Sigmoid colon (tissue), 4 donors: ENCODE results near the gene LCE1F.

Experiments used
- EP300 ChIP-seq, 4 donors: sonication (generic); formaldehyde crosslinking; IDR thresholded peaks; one replicate each; pipeline ENCODE4 v1.6.1; 2017; ENCODE audit warnings: antibody characterized with exemption in 4 of 4
- POLR2A ChIP-seq, 2 donors: fragments of 450-650 bp; IDR thresholded peaks; one replicate each; pipeline ENCODE4 v1.6.1; 2016; ENCODE audit warnings: antibody characterized with exemption in 2 of 2, mild to moderate bottlenecking in 2 of 2, moderate library complexity in 2 of 2
- POLR2AphosphoS5 ChIP-seq, 4 donors: sonication (generic); formaldehyde crosslinking; IDR thresholded peaks; one replicate each; pipeline ENCODE4 v1.6.1; 2017; ENCODE audit warnings: antibody characterized with exemption in 4 of 4
- TF ChIP-seq, protein P1 (sequence below), 4 experiments: fragments of 450-650 bp in 3 of 4; fragments of 200-600 bp in 1 of 4; IDR thresholded peaks; one replicate each; pipeline ENCODE4 v1.5.1; 2016 to 2019; ENCODE audit warnings: antibody characterized with exemption in 4 of 4, mild to moderate bottlenecking in 3 of 4, moderate library complexity in 2 of 4

GRCh38 chr1:152725261-152725660, 49.7 kb upstream of the LCE1F start:
- TF ChIP-seq, protein P1, sequence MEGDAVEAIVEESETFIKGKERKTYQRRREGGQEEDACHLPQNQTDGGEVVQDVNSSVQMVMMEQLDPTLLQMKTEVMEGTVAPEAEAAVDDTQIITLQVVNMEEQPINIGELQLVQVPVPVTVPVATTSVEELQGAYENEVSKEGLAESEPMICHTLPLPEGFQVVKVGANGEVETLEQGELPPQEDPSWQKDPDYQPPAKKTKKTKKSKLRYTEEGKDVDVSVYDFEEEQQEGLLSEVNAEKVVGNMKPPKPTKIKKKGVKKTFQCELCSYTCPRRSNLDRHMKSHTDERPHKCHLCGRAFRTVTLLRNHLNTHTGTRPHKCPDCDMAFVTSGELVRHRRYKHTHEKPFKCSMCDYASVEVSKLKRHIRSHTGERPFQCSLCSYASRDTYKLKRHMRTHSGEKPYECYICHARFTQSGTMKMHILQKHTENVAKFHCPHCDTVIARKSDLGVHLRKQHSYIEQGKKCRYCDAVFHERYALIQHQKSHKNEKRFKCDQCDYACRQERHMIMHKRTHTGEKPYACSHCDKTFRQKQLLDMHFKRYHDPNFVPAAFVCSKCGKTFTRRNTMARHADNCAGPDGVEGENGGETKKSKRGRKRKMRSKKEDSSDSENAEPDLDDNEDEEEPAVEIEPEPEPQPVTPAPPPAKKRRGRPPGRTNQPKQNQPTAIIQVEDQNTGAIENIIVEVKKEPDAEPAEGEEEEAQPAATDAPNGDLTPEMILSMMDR (IDR thresholded peaks at IDR 0.05) = no peak
- TF ChIP-seq POLR2A (IDR thresholded peaks at IDR 0.05) = no peak
- no peak for TF ChIP-seq EP300 (IDR thresholded peaks at IDR 0.05)
- TF ChIP-seq POLR2AphosphoS5 (IDR thresholded peaks at IDR 0.05) = no peak
